Activated T-cell treated with anti-CD3 and anti-CD28 coated beads for 4 hours (primary cell): ENCODE measurements around the gene ARMC7.
"Not testable (repeated sequence)": the region's sequence is repeated elsewhere in the genome, so short reads cannot be mapped to it uniquely, and the experiment has no call there.

Source experiments
- DNase-seq: peaks from one replicate; pipeline ENCODE4 v3.0.0-alpha.2; 2020

ARMC7 gene

GRCh38 chr17:75130059-75130631 lies 20.4 kb downstream of the ARMC7 start:
- DNase-seq: no peak

GRCh38 chr17:75130632-75131277 lies 21.0 kb downstream of the ARMC7 start:
- peak; percentile 34 for DNase-seq

DNA sequence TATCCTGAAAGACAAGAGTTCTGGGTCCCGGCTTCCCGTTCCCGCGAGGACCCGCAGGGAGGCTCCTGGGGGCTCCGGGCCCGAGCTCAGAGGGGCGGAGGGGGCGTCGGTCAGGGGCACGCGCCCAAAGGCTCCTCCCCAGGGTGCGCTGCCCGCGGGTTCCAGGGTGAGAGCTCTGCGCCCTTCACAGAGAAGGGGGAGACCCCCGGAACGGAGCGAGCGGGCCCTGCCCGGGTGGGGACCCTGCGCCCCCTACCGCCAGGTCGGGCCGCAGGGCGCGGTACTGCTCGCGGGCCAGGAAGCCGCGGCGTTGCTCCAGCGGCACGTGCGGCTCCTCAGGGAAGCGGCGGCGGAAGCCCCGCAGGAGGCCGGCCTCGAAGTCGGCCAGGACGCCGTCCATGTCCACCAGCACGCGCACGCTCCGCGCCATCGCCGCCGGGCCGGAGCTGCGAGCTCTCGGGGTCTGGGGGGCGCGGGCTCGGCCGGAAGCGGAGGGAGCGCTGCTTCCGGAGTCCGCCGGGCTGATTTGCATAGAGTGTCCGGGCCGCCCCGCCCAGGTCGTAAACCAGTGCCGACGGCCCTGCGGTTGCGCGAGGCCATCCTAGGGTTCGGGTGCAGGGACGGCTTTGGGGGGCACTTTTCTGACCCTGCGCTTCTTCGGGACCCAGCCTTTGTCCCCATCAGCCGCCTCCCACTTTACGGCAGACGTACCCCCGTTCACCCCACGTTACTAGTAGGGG lies 21.7 kb downstream of the ARMC7 start, which contains the start of gene NT5C:
TSS of gene NT5C (minus strand) at position 465 of the 740 bp plus-strand sequence. CDS start at position 430, 35 bp downstream.
- DNase-seq: peak; percentile 51

- not testable (repeated sequence) for DNase-seq
These were observed 22.5 kb downstream of the ARMC7 start for GRCh38 chr17:75132018-75133000.

DNA sequence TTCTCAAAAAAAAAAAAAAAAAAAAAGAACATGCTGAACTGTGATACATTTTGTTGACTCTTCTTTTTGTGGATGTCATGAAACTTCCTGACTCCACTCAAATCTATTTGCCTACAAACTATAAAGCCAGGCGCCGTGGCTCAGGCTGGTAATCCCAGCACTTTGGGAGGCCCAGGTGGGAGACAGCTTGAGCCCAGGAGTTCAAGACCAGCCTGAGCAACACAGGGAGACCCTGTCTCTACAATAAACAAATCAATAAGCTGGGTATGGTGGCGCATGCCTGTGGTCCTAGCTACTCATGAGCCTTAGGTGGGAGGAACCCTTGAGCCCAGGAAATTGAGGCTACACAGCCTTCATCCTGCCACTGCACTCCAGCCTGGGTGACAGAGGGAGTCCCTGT lies 23.2 kb downstream of the ARMC7 start:
- DNase-seq: no peak

- DNase-seq: not testable (repeated sequence)
These were observed 24.0 kb downstream of the ARMC7 start for GRCh38 chr17:75133607-75134347.

GRCh38 chr17:75135452-75135851 lies 25.7 kb downstream of the ARMC7 start:
- no peak for DNase-seq

DNA sequence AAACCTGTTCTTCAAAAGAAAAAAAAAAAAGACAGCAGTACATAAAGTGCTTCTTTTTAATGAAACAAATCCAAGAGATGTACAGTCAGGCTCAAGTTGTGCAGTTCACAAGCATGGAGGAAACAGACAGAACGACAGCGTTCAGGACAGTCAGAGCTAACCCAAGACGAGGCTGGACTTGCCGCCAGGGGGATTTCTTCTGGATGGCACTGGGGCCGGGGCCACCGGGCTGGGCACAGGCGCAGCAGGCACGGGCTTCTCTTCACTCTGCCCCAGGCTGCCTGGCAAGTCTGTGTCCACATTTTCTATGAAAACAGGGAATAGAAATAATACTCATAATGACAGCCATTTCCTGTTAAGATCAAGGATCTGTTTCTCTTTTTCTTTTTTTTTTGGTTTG lies 26.2 kb downstream of the ARMC7 start:
- DNase-seq: no peak

GRCh38 chr17:75137762-75138161 lies 28.0 kb downstream of the ARMC7 start:
- not testable (repeated sequence) for DNase-seq

DNA sequence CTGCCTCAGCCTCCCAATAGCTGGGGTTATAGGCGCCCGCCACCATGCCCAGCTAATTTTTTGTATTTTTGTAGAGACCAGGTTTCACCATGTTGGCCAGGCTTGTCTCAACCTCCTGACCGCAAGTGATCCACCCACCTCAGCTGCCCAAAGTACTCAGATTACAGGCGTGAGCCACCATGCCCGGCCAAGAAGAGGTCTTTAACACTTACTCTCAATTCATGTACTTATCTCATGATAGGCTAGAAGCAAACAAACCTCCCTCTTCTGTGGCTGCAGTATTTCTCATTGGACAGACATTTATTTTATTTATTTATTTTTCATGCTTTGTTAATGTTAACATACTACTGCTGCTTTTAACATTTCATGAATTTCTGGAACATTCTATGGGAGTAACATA lies 28.8 kb downstream of the ARMC7 start:
- no peak for DNase-seq

DNA sequence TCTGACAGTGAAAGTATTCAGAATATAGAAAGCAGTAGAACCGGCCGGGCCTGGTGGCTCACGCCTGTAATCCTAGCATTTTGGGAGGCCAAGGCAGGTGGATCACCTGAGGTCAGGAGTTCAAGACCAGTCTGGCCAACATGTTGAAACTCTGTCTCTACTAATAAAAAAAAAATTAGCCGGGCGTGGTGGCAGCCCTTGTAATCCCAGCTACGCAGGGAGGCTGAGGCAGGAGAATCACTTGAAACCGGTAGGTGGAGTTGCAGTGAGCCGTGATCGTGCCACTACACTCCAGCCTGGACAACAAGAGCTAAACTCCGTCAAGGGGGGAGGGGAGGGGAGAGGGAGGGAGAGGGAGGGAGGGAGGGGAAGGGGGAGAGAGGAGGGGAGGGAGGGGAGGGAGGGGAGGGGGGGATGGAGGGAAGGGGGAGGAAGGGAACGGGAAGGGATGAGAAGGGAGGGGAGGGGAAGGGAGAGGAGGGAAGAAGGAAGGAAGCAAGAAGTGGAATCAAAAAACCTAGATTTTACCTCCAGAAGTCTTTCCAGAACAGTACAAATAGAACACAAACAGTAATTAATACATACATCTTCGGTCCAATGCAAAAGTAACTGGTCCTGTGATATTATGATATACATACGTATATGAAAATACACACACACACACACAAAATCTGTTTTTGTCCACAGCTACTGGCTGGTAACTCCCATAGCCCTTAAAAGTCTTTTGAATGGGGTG lies 32.6 kb downstream of the ARMC7 start:
- no peak for DNase-seq

DNA sequence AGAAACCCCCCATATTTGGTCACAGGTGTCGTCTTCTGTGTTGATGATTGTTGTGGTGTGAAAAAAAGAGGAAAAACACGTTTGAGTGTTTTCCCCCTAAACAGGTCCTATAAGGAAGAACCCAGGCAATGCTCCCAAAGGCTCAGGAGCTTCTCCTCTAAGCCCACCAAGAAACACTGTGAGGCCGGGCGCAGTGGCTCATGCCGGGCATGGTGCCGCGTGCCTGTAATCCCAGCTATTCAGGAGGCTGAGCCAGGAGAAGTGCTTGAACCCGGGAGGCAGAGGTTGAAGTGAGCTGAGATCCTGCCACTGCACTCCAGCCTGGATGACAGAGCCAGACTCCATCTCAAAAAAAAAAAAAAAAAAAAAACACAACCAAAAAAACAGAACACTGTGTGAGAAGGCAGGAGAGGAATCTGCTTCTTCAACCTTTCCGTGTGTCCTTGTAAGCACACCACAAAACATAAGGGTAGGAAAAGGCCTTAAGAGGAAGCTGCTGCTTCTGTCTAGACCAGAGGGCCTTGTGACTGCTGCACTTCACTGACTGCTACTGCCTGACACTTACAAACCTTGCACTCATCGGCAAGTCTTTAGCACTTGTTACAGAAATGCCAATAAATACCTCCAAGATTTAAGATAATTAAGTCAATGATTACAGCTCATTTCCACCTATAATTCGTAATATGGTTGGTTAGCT lies 35.2 kb downstream of the ARMC7 start:
- no peak for DNase-seq

- DNase-seq: no peak
These were observed 36.8 kb downstream of the ARMC7 start for GRCh38 chr17:75146592-75146991.

GRCh38 chr17:75147878-75148546 lies 38.2 kb downstream of the ARMC7 start:
- no peak for DNase-seq

DNA sequence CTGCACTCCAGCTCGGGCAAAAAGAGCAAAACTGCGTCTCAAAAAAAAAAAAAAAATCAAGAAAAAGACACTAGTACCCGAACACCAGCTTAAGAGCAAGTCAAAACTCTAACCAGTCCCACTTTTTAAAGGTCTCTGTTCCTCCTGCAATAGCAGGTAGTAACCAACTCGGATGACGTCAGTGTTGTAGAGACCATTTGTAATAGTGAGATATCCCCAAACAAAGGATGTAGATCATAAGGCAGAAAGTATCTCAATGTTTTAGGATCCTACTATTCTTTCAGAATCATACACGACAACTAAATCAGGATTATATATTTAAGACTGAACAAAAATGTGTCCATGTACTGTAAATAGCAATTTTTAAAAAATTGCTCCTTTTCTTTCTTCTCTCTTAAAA lies 42.2 kb downstream of the ARMC7 start:
- DNase-seq: no peak

DNA sequence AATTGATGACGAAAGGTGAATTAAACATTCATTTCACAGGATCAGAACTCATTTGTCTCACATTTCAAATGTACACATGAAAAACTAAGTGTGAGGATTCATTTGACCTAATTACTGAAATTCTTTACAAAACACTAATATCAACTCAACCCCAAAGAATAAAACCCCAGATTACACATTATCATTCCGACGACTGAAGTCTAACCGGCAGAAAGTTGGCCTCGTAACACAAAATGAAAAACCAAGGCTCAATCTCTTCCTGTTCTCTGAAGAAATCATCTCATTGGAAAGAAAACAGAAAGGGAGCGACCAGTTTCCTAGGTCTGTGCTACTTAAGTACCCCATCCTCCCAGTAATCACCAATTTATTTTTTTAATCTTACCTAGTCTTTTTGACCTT lies 42.8 kb downstream of the ARMC7 start:
- no peak for DNase-seq

GRCh38 chr17:75152922-75153779 lies 43.4 kb downstream of the ARMC7 start:
- no peak for DNase-seq

DNA sequence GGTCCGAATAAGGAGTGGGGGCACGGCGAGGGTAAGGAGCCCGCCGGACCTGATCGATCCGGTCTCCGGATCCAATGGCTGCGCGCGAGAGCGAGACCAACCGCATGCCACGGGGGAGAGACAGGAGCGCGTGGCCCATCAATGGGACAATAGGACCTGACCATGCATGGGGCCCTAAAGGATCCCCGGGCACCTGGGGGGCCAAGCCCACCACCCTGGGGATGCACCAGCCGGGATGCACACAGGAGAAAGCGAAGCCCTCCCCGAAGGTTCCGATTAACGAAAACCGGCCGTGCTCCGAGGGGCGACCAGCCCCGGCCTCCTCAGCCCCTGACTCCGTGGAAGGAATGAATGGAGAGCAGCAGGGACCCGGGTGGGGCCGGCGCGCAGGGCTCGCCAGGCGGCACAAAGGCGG lies 44.0 kb downstream of the ARMC7 start:
- no peak for DNase-seq
